ENCODE data around the gene PIM3.

Gene PIM3

GRCh38 chr22:49954991-49955580 lies 5.5 kb upstream of the PIM3 start:
- no peak for DNase-seq (ENCODE audit: extremely low read depth in 1 of 2, low read depth in 1 of 2)

- no peak for DNase-seq (ENCODE audit: extremely low read depth in 1 of 2, low read depth in 1 of 2)
These were observed 4.8 kb upstream of the PIM3 start for GRCh38 chr22:49955581-49956417.

GRCh38 chr22:49956418-49956770 lies 4.2 kb upstream of the PIM3 start:
- DNase-seq (ENCODE audit: extremely low read depth in 1 of 2, low read depth in 1 of 2): no peak

DNA sequence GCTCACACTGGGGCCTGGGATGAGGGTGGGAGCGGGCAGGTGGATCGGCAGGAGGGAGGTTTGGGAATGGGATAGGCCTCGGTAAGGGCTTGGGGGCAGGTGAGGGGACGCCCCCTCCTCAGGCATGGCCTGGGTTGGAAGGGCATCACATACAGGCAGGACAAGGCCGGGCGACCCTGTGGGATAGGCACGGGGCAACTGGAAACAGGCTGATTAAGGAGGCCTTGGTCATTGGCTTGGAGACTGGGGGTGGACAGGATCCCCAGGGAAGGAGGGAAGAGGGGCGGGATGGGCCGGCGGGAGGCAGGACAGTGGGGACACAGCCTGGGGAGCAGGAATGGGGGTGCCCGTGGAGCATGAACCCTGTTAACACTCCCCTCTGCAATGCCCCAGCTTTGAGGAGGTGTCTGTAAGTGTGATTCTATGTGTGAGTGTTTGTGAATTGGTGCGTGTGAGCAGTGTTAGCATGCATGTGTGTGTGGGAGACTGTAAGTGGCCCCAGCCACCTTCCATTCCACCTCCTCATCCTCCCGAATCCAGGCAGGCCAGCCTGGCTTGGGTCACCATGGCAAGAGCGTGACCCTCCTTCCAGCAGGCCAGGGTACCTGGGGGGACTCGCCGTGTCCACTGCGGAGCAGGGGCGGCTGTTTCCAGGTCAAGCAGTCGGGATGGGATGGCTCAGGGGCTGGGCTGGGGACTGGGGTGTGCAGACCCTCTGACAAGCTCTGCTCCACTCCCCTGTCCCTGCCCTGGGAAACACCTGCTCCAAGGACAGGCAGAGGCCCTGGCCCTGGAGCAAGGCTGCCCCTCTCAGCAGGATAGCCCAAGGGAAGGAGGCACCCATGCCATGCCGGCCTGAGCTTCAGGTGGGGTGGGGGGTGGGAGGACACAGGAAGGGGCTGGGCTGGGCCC lies 3.4 kb upstream of the PIM3 start:
- DNase-seq (ENCODE audit: extremely low read depth in 1 of 2, low read depth in 1 of 2): no peak

DNA sequence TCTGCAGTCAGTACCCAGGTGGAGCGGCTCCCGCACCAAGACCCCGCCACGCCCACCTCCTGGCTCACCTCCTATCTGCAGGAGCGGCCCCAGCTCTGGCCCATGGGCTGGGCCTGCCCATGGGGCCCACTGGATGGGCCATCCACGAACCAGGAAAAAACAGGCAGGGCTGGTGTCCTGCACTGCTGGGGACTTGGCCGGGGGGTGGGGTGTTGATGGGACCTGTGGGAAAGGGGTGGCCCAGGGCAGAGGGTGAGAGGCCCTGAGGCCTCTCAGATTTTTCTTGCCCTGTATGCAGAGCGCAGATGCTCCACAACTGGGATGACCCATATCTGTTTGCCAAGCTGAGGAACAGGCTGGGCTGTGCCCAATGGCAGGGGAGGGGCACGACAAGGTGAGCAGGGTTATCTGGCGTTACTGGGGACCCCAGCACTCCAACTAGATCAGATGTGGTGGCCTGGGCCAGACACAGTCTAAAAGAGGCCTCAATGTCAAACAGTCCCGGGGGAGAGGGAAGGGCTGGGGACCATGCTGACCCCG lies 2.7 kb upstream of the PIM3 start:
- DNase-seq (ENCODE audit: extremely low read depth in 1 of 2, low read depth in 1 of 2): no peak

GRCh38 chr22:49958366-49958921 lies 2.1 kb upstream of the PIM3 start:
- DNase-seq (ENCODE audit: extremely low read depth in 1 of 2, low read depth in 1 of 2): no peak

DNA sequence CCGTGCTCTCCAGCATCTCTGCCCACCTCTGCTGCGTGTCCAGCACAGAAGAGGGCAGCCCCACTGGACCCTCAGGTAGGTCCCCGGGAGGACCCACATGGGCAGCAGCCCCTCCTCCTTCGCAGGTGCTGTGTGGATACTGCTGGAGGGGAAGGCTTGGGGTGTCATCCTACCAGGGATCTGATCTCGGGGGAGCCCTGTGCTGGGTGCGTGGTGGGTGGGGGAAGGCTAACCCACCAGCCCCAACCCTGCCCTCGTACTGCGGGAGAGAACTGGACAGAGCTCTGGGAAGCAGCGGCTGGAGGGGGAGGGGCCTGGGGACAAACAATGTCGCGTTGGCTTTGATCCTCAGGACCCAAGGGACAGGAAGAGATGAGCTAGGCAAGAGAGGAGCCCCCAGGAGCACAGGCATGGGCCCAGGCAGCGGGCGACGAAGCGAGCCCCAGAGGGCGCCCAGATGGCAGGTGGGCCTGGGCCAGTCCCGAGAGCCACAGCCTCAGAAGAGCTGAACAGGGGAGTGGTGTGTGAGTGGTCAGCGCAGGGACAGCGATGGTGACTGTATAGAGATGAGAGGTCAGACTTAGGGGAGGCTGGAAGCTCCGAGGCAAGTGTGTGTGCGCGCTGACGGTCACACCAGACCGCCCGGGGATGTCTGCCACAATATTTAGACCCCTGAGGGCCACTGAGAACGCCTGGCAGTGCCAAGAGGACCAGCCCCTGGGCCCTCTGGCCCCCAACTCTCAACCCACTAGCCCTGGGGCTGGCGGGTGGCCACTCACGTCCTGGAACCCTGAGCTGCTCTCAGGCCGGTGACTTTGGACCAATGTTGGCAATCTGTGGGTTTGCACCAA lies 1.4 kb upstream of the PIM3 start:
- DNase-seq (ENCODE audit: extremely low read depth in 1 of 2, low read depth in 1 of 2): no peak

GRCh38 chr22:49959782-49960158 lies 802 bp upstream of the PIM3 start:
- no peak for DNase-seq (ENCODE audit: extremely low read depth in 1 of 2, low read depth in 1 of 2)

DNA sequence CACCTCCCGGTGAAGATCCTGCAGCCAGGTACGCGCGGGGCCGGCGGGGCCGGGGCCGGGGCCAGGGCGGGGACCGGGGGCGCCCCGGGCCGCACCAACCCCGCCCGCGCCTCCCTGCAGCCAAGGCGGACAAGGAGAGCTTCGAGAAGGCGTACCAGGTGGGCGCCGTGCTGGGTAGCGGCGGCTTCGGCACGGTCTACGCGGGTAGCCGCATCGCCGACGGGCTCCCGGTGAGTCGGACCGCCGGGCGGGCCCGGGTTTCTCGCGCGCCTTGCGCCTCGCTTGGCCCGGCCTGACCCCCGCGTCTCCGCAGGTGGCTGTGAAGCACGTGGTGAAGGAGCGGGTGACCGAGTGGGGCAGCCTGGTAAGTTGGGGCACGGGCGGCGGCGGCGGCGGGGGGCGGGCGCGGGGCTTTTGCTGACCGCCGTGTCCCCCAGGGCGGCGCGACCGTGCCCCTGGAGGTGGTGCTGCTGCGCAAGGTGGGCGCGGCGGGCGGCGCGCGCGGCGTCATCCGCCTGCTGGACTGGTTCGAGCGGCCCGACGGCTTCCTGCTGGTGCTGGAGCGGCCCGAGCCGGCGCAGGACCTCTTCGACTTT lies 531 bp downstream of the PIM3 start:
- DNase-seq (ENCODE audit: extremely low read depth in 1 of 2, low read depth in 1 of 2): no peak

DNA sequence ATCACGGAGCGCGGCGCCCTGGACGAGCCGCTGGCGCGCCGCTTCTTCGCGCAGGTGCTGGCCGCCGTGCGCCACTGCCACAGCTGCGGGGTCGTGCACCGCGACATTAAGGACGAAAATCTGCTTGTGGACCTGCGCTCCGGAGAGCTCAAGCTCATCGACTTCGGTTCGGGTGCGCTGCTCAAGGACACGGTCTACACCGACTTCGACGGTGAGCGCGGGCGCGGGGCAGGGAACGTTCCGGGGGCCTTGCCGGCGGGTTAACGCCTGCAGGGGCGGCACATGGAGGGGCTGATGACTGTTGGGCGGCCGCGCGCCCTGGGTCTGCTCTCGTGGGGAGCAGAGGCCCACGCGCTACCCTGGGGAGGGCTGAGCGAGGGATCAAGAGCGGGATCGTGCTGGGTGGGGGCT lies 1.0 kb downstream of the PIM3 start:
- DNase-seq (ENCODE audit: extremely low read depth in 1 of 2, low read depth in 1 of 2): no peak

- DNase-seq (ENCODE audit: extremely low read depth in 1 of 2, low read depth in 1 of 2): peak; percentile 65 to 72
These were observed 1.6 kb downstream of the PIM3 start for GRCh38 chr22:49962012-49962750.

GRCh38 chr22:49962751-49963646 lies 2.4 kb downstream of the PIM3 start:
- DNase-seq (ENCODE audit: extremely low read depth in 1 of 2, low read depth in 1 of 2): no peak

DNA sequence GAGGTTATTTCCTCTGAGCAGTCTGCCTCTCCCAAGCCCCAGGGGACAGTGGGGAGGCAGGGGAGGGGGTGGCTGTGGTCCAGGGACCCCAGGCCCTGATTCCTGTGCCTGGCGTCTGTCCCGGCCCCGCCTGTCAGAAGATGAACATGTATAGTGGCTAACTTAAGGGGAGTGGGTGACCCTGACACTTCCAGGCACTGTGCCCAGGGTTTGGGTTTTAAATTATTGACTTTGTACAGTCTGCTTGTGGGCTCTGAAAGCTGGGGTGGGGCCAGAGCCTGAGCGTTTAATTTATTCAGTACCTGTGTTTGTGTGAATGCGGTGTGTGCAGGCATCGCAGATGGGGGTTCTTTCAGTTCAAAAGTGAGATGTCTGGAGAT lies 3.1 kb downstream of the PIM3 start:
- no peak for DNase-seq (ENCODE audit: extremely low read depth in 1 of 2, low read depth in 1 of 2)

GRCh38 chr22:49964136-49965090 lies 3.8 kb downstream of the PIM3 start:
- DNase-seq (ENCODE audit: extremely low read depth in 1 of 2, low read depth in 1 of 2): no peak

DNA sequence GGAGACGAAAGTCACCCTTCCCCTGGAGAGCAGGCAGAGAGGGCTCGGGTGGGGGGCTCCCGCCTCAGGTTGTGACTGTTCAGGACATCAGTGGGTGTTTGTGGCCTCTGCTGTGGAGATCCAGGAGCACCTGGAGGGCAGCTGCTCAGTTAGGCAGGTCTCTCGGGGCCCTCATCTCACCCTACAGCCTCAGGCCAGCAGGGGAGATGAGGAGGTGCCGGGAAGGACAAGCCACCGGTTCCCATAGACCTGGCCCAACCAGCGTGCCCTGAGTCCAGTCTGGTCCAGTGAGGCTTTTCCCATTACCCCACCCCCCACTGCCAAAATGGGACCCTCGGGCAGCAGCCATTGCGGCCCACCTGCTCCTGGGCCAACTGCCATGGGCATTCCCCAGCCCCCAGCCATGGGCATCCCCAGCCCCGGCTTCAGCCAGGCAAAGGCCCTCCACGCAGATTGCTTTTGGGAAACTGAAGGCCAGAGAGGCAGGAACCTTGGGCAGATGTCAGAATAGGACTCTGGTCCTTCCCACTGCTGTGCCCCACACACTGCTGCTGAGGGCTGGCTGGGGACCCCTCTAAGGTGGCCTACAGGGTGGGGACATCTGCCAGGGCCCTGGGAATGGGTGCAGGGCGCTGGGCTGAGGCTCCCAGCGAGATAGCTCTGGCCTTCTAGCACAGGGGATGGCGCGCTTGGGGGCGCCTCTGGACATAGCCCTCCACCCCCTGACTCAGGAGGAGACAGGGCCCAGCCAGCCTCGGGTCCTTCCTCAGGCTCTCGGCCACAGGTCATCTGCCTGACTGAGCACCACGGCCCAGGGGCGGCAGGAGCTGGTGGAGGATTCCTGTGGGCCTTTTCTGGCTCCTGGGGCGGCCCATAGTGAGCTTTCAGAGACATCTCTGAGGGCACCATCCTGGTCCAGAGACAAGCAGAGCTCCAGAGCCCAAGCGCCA lies 4.8 kb downstream of the PIM3 start:
- DNase-seq (ENCODE audit: extremely low read depth in 1 of 2, low read depth in 1 of 2): no peak
